Activated CD8-positive, alpha-beta memory T cell treated with anti-CD3 and anti-CD28 coated beads for 24 hours (primary cell): ENCODE measurements around the gene RUFY4.

Source experiments
- DNase-seq: peaks from one replicate; pipeline ENCODE4 v3.0.0-alpha.2; 2020

The RUFY4 gene

GRCh38 chr2:218068721-218069334 lies at the start of gene RUFY4:
Gene RUFY4, plus strand, starts transcription at chr2:218069253. Its CDS starts 1,353 bp downstream, at chr2:218070606.
- DNase-seq: peak; percentile 81

- DNase-seq: no peak
These were observed 49.5 kb upstream of the RUFY4 start for GRCh38 chr2:218019411-218020060.

- no peak for DNase-seq
These were observed 48.8 kb upstream of the RUFY4 start for GRCh38 chr2:218020281-218020680.

GRCh38 chr2:218020966-218021535 lies 48.0 kb upstream of the RUFY4 start:
- no peak for DNase-seq

GRCh38 chr2:218021536-218022071 lies 47.4 kb upstream of the RUFY4 start:
- DNase-seq: no peak

- no peak for DNase-seq
These were observed 46.8 kb upstream of the RUFY4 start for GRCh38 chr2:218022131-218022850.

- no peak for DNase-seq
These were observed 46.1 kb upstream of the RUFY4 start for GRCh38 chr2:218022851-218023530.

GRCh38 chr2:218023636-218024035 lies 45.4 kb upstream of the RUFY4 start:
- no peak for DNase-seq

- DNase-seq: no peak
These were observed 44.7 kb upstream of the RUFY4 start for GRCh38 chr2:218024336-218024735.

GRCh38 chr2:218024871-218025270 lies 44.2 kb upstream of the RUFY4 start:
- no peak for DNase-seq

GRCh38 chr2:218026244-218026643 lies 42.8 kb upstream of the RUFY4 start:
- peak; percentile 42 for DNase-seq

- DNase-seq: peak; percentile 47
These were observed 42.2 kb upstream of the RUFY4 start for GRCh38 chr2:218026676-218027425.

GRCh38 chr2:218027426-218028188 lies 41.4 kb upstream of the RUFY4 start:
- DNase-seq: peak; percentile 53

GRCh38 chr2:218028189-218028495 lies 40.9 kb upstream of the RUFY4 start:
- DNase-seq: no peak

GRCh38 chr2:218028562-218029348 lies 40.3 kb upstream of the RUFY4 start:
- DNase-seq: peak; percentile 42

- DNase-seq: peak; percentile 41
These were observed 39.4 kb upstream of the RUFY4 start for GRCh38 chr2:218029366-218030360.

GRCh38 chr2:218030409-218031195 lies 38.5 kb upstream of the RUFY4 start:
- DNase-seq: peak; percentile 24

GRCh38 chr2:218031261-218031660 lies 37.8 kb upstream of the RUFY4 start:
- DNase-seq: no peak
